ENCODE measurements around the gene CNKSR1. TPM values are rescaled to one million over a fixed set of nuclear protein-coding genes. Genes with fewer than 3 reads are reported as not detected.

The CNKSR1 gene
- total and polyA plus RNA-seq, 4 experiments from 2014 or later: 0.28 to 4.5 (median 2.3) TPM

Other genes with a start within 250 kb of the CNKSR1 start
- gene PAFAH2, start 179.4 kb upstream of the CNKSR1 start, total RNA-seq: 10 to 100 TPM; 18.3 to 20.0 TPM
- 10 to 100 TPM; 10.1 to 12.3 TPM for gene PAFAH2, start 179.4 kb upstream of the CNKSR1 start, polyA plus RNA-seq
- gene EXTL1, start 155.7 kb upstream of the CNKSR1 start, total RNA-seq: under 1 TPM; 0.12 to 0.19 TPM
- not detected for gene EXTL1, start 155.7 kb upstream of the CNKSR1 start, polyA plus RNA-seq
- not detected for gene SLC30A2, start 131.4 kb upstream of the CNKSR1 start, total RNA-seq
- gene SLC30A2, start 131.4 kb upstream of the CNKSR1 start, polyA plus RNA-seq: not detected
- not detected for gene TRIM63, start 109.9 kb upstream of the CNKSR1 start, total RNA-seq
- not detected for gene TRIM63, start 109.9 kb upstream of the CNKSR1 start, polyA plus RNA-seq
- 10 to 100 TPM; 20.1 to 25.0 TPM for gene PDIK1L, start 65.7 kb upstream of the CNKSR1 start, total RNA-seq
- gene PDIK1L, start 65.7 kb upstream of the CNKSR1 start, polyA plus RNA-seq: 1 to 10 TPM; 5.5 to 8.7 TPM
- not detected for gene FAM110D, start 18.4 kb upstream of the CNKSR1 start, total RNA-seq
- gene FAM110D, start 18.4 kb upstream of the CNKSR1 start, polyA plus RNA-seq: not detected
- not detected for gene C1orf232, start 8.5 kb upstream of the CNKSR1 start, total RNA-seq
- gene C1orf232, start 8.5 kb upstream of the CNKSR1 start, polyA plus RNA-seq: not detected
- gene ZNF593, start 7.6 kb upstream of the CNKSR1 start, total RNA-seq: 10 to 100 TPM; 10.7 to 12.4 TPM
- gene ZNF593, start 7.6 kb upstream of the CNKSR1 start, polyA plus RNA-seq: 10 to 100 TPM; 21.6 to 32.9 TPM
- gene ZNF593OS, start 5.7 kb upstream of the CNKSR1 start, total RNA-seq: not detected
- gene ZNF593OS, start 5.7 kb upstream of the CNKSR1 start, polyA plus RNA-seq: under 1 TPM; 0.53 to 0.78 TPM
- gene CATSPER4, start 13.1 kb downstream of the CNKSR1 start, total RNA-seq: not detected
- not detected for gene CATSPER4, start 13.1 kb downstream of the CNKSR1 start, polyA plus RNA-seq
- 10 to 100 TPM; 20.4 to 21.9 TPM for gene CEP85, start 56.7 kb downstream of the CNKSR1 start, total RNA-seq
- 1 to 10 TPM; 6.7 to 9.4 TPM for gene CEP85, start 56.7 kb downstream of the CNKSR1 start, polyA plus RNA-seq
- gene SH3BGRL3, start 102.6 kb downstream of the CNKSR1 start, total RNA-seq: 100 to 1,000 TPM; 293 to 305 TPM
- 1,000 to 10,000 TPM in 1 of 2 donors, 100 to 1,000 TPM in 1; 979 to 1,531 TPM for gene SH3BGRL3, start 102.6 kb downstream of the CNKSR1 start, polyA plus RNA-seq
- 100 to 1,000 TPM; 115 to 117 TPM for gene UBXN11, start 129.1 kb downstream of the CNKSR1 start, total RNA-seq
- gene UBXN11, start 129.1 kb downstream of the CNKSR1 start, polyA plus RNA-seq: 10 to 100 TPM; 13.3 to 17.4 TPM
- 1,000 to 10,000 TPM; 1,302 to 1,324 TPM for gene CD52, start 140.5 kb downstream of the CNKSR1 start, total RNA-seq
- gene CD52, start 140.5 kb downstream of the CNKSR1 start, polyA plus RNA-seq: over 10,000 TPM in 1 of 2 donors, 1,000 to 10,000 TPM in 1; 8,660 to 12,303 TPM
- gene CRYBG2, start 176.6 kb downstream of the CNKSR1 start, total RNA-seq: 1 to 10 TPM; 5.7 to 6.7 TPM
- 1 to 10 TPM in 1 of 2 donors, under 1 TPM in 1; 0.27 to 3.8 TPM for gene CRYBG2, start 176.6 kb downstream of the CNKSR1 start, polyA plus RNA-seq
- not detected for gene ZNF683, start 195.3 kb downstream of the CNKSR1 start, total RNA-seq
- under 1 TPM; 0.49 to 0.63 TPM for gene ZNF683, start 195.3 kb downstream of the CNKSR1 start, polyA plus RNA-seq
- gene LIN28A, start 233.3 kb downstream of the CNKSR1 start, total RNA-seq: not detected
- gene LIN28A, start 233.3 kb downstream of the CNKSR1 start, polyA plus RNA-seq: not detected

Data from CD4-positive, alpha-beta memory T cell (primary cell).